ENCODE results near the gene AACS. TPM values are rescaled to one million over a fixed set of nuclear protein-coding genes. Genes with fewer than 3 reads are reported as not detected.

AACS gene
- total and polyA plus RNA-seq, 2 of the 8 experiments (the other 6 are each of a cell fraction or from before 2014, with no cell fraction given), result 51.9 to 52.4 TPM

DNA sequence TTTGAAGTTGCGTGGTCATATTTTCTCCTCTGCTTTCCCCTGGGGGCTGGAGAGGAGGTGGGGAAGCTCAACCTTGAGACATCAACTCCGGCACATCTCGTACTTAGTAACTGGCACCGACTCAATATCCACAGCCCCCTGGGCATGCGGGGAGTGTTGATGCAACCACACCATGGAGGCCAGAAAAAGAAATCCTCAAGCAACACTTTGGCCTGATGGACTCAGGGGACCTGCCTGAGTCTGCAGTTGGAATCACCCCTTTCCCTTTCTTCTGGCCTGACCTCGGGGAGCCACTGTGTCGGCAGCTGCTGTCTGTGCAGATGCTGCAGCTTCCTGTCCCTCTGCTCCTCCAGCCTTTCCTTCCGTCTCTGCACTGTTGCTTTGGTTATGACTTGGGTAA is 11.4 kb upstream of the AACS start (continued):
- TF ChIP-seq, protein P1, sequence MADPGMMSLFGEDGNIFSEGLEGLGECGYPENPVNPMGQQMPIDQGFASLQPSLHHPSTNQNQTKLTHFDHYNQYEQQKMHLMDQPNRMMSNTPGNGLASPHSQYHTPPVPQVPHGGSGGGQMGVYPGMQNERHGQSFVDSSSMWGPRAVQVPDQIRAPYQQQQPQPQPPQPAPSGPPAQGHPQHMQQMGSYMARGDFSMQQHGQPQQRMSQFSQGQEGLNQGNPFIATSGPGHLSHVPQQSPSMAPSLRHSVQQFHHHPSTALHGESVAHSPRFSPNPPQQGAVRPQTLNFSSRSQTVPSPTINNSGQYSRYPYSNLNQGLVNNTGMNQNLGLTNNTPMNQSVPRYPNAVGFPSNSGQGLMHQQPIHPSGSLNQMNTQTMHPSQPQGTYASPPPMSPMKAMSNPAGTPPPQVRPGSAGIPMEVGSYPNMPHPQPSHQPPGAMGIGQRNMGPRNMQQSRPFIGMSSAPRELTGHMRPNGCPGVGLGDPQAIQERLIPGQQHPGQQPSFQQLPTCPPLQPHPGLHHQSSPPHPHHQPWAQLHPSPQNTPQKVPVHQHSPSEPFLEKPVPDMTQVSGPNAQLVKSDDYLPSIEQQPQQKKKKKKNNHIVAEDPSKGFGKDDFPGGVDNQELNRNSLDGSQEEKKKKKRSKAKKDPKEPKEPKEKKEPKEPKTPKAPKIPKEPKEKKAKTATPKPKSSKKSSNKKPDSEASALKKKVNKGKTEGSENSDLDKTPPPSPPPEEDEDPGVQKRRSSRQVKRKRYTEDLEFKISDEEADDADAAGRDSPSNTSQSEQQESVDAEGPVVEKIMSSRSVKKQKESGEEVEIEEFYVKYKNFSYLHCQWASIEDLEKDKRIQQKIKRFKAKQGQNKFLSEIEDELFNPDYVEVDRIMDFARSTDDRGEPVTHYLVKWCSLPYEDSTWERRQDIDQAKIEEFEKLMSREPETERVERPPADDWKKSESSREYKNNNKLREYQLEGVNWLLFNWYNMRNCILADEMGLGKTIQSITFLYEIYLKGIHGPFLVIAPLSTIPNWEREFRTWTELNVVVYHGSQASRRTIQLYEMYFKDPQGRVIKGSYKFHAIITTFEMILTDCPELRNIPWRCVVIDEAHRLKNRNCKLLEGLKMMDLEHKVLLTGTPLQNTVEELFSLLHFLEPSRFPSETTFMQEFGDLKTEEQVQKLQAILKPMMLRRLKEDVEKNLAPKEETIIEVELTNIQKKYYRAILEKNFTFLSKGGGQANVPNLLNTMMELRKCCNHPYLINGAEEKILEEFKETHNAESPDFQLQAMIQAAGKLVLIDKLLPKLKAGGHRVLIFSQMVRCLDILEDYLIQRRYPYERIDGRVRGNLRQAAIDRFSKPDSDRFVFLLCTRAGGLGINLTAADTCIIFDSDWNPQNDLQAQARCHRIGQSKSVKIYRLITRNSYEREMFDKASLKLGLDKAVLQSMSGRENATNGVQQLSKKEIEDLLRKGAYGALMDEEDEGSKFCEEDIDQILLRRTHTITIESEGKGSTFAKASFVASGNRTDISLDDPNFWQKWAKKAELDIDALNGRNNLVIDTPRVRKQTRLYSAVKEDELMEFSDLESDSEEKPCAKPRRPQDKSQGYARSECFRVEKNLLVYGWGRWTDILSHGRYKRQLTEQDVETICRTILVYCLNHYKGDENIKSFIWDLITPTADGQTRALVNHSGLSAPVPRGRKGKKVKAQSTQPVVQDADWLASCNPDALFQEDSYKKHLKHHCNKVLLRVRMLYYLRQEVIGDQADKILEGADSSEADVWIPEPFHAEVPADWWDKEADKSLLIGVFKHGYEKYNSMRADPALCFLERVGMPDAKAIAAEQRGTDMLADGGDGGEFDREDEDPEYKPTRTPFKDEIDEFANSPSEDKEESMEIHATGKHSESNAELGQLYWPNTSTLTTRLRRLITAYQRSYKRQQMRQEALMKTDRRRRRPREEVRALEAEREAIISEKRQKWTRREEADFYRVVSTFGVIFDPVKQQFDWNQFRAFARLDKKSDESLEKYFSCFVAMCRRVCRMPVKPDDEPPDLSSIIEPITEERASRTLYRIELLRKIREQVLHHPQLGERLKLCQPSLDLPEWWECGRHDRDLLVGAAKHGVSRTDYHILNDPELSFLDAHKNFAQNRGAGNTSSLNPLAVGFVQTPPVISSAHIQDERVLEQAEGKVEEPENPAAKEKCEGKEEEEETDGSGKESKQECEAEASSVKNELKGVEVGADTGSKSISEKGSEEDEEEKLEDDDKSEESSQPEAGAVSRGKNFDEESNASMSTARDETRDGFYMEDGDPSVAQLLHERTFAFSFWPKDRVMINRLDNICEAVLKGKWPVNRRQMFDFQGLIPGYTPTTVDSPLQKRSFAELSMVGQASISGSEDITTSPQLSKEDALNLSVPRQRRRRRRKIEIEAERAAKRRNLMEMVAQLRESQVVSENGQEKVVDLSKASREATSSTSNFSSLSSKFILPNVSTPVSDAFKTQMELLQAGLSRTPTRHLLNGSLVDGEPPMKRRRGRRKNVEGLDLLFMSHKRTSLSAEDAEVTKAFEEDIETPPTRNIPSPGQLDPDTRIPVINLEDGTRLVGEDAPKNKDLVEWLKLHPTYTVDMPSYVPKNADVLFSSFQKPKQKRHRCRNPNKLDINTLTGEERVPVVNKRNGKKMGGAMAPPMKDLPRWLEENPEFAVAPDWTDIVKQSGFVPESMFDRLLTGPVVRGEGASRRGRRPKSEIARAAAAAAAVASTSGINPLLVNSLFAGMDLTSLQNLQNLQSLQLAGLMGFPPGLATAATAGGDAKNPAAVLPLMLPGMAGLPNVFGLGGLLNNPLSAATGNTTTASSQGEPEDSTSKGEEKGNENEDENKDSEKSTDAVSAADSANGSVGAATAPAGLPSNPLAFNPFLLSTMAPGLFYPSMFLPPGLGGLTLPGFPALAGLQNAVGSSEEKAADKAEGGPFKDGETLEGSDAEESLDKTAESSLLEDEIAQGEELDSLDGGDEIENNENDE (IDR thresholded peaks at IDR 0.05; ENCODE audit: insufficient replicate concordance, low read length), result no peak
- TF ChIP-seq POU5F1 (IDR thresholded peaks at IDR 0.05; ENCODE audit: low read depth, low read length) (no peak), SRF (IDR thresholded peaks at IDR 0.05; ENCODE audit: low read depth, low read length) (no peak), BRCA1 (IDR thresholded peaks at IDR 0.05; ENCODE audit: low read depth, low read length) (no peak), CTCF (IDR thresholded peaks at IDR 0.05; ENCODE audit: control extremely low read depth in 1 of 3, insufficient read depth in 1 of 3, low read depth in 1 of 3, low read length in 3 of 3) (no peak), SP2 (IDR thresholded peaks at IDR 0.05; ENCODE audit: low read length) (no peak), USF2 (IDR thresholded peaks at IDR 0.05; ENCODE audit: low read length) (no peak), SIX5 (IDR thresholded peaks at IDR 0.05; ENCODE audit: low read depth, low read length) (no peak)

All from H1 (cell line).